Mononuclear cell (primary cell): ENCODE measurements around the gene LDAH. TPM values are rescaled to one million over a fixed set of nuclear protein-coding genes. Genes with fewer than 3 reads are reported as not detected.
"Not testable (repeated sequence)": the region's sequence is repeated elsewhere in the genome, so short reads cannot be mapped to it uniquely, and the experiment has no call there.

Source experiments
- H3K27me3 ChIP-seq: 2 replicates; pipeline ENCODE4 v1.6.0; 2011; ENCODE audit warnings: low read length, control low read depth; ENCODE audit not compliant: insufficient read depth
- H3K4me1 ChIP-seq: 2 replicates; pipeline ENCODE4 v1.5.1; 2011; ENCODE audit warnings: mild to moderate bottlenecking, low read length, control low read depth; ENCODE audit not compliant: insufficient read depth
- H3K4me3 ChIP-seq: 2 replicates; pipeline ENCODE4 v1.5.1; 2011; ENCODE audit warnings: mild to moderate bottlenecking, low read length, moderate library complexity
- H3K9me3 ChIP-seq: 2 replicates; pipeline ENCODE4 v1.5.1; 2011; ENCODE audit warnings: low read depth, mild to moderate bottlenecking, control low read depth, low read length
- total RNA-seq: library from RNA; depleted of rRNA; stranded (reverse); fragments of >200 nt; gene quantifications from one replicate; pipeline ENCODE4 v1.2.3, GENCODE V29; 2012

Gene LDAH
- total RNA-seq, 1 donor, result 5.2 TPM

GRCh38 chr2:20717641-20718040, 105.3 kb downstream of the LDAH start:
- no peaks in the 10 kb centered on the region for H3K4me1 ChIP-seq
- no peaks in the 10 kb centered on the region for H3K27me3 ChIP-seq
- H3K9me3 ChIP-seq, result peaks cover 11% of the 10 kb centered on the region
- no peak overlapping the region for H3K4me3 ChIP-seq

- peaks cover 11% of the 10 kb centered on the region for H3K9me3 ChIP-seq
- not testable (repeated sequence) for H3K4me1 ChIP-seq, H3K27me3 ChIP-seq, H3K4me3 ChIP-seq
These were observed 106.7 kb downstream of the LDAH start for GRCh38 chr2:20716164-20716563.

GRCh38 chr2:20714412-20714811, 108.5 kb downstream of the LDAH start:
- peaks cover 11% of the 10 kb centered on the region for H3K9me3 ChIP-seq
- H3K4me3 ChIP-seq, H3K27me3 ChIP-seq, H3K4me1 ChIP-seq: not testable (repeated sequence)

GRCh38 chr2:20713585-20713984, 109.3 kb downstream of the LDAH start:
- not testable (repeated sequence) for H3K27me3 ChIP-seq, H3K4me3 ChIP-seq, H3K4me1 ChIP-seq, H3K9me3 ChIP-seq

GRCh38 chr2:20711641-20712040, 111.3 kb downstream of the LDAH start:
- H3K4me3 ChIP-seq, H3K27me3 ChIP-seq, H3K4me1 ChIP-seq, H3K9me3 ChIP-seq: not testable (repeated sequence)

GRCh38 chr2:20707601-20708000, 115.3 kb downstream of the LDAH start:
- no peaks in the 10 kb centered on the region for H3K27me3 ChIP-seq
- H3K9me3 ChIP-seq, result no peaks in the 10 kb centered on the region
- H3K4me1 ChIP-seq, result no peaks in the 10 kb centered on the region
- H3K4me3 ChIP-seq, result no peak overlapping the region

GRCh38 chr2:20706786-20707185, 116.1 kb downstream of the LDAH start:
- Histone ChIP-seq H3K27me3 (no peaks in the 10 kb centered on the region), H3K4me3 (no peak overlapping the region), H3K9me3 (no peaks in the 10 kb centered on the region), H3K4me1 (no peaks in the 10 kb centered on the region)

GRCh38 chr2:20706217-20706616, 116.7 kb downstream of the LDAH start:
- Histone ChIP-seq H3K27me3 (no peaks in the 10 kb centered on the region), H3K9me3 (no peaks in the 10 kb centered on the region), H3K4me3 (no peak overlapping the region), H3K4me1 (no peaks in the 10 kb centered on the region)

- Histone ChIP-seq H3K4me1 (peaks cover 2% of the 10 kb centered on the region), H3K27me3 (no peaks in the 10 kb centered on the region), H3K4me3 (no peak overlapping the region)
These were observed 118.0 kb downstream of the LDAH start for GRCh38 chr2:20704886-20705285.

GRCh38 chr2:20702563-20702962, 120.3 kb downstream of the LDAH start:
- Histone ChIP-seq H3K27me3 (no peaks in the 10 kb centered on the region), H3K4me3 (no peak overlapping the region), H3K9me3 (no peaks in the 10 kb centered on the region), H3K4me1 (peaks cover 13% of the 10 kb centered on the region)

More at GRCh38 chr2:20704886-20705285, 118.0 kb downstream of the LDAH start:
- H3K9me3 ChIP-seq, result no peaks in the 10 kb centered on the region

- Histone ChIP-seq H3K4me3 (no peak overlapping the region), H3K27me3 (no peaks in the 10 kb centered on the region), H3K4me1 (peaks cover 13% of the 10 kb centered on the region), H3K9me3 (no peaks in the 10 kb centered on the region)
These were observed 123.8 kb downstream of the LDAH start for GRCh38 chr2:20698916-20699613.

GRCh38 chr2:20697322-20697934, 125.5 kb downstream of the LDAH start:
- Histone ChIP-seq H3K9me3 (no peaks in the 10 kb centered on the region), H3K4me1 (peaks cover 13% of the 10 kb centered on the region), H3K4me3 (no peak overlapping the region), H3K27me3 (no peaks in the 10 kb centered on the region)

- Histone ChIP-seq H3K27me3 (no peaks in the 10 kb centered on the region), H3K9me3 (no peaks in the 10 kb centered on the region), H3K4me3 (no peak overlapping the region), H3K4me1 (peaks cover 13% of the 10 kb centered on the region)
These were observed 126.5 kb downstream of the LDAH start for GRCh38 chr2:20696366-20696765.

GRCh38 chr2:20693317-20693716, 129.6 kb downstream of the LDAH start:
- no peaks in the 10 kb centered on the region for H3K27me3 ChIP-seq
- no peaks in the 10 kb centered on the region for H3K4me1 ChIP-seq
- no peaks in the 10 kb centered on the region for H3K9me3 ChIP-seq
- no peak overlapping the region for H3K4me3 ChIP-seq

- Histone ChIP-seq H3K4me3 (no peak overlapping the region), H3K4me1 (no peaks in the 10 kb centered on the region), H3K27me3 (no peaks in the 10 kb centered on the region), H3K9me3 (no peaks in the 10 kb centered on the region)
These were observed 130.8 kb downstream of the LDAH start for GRCh38 chr2:20692081-20692480.
